Hematopoietic multipotent progenitor cell treated with erythropoietin and hydrocortisone succinate and interleukin-3 and kit ligand, for 6 days (in vitro differentiated cells): ENCODE data around the gene ANKRD42.
"Not testable (repeated sequence)": the region's sequence is repeated elsewhere in the genome, so short reads cannot be mapped to it uniquely, and the experiment has no call there.

ENCODE experiments used
- DNase-seq: peaks from one replicate; pipeline ENCODE4 v3.0.0-alpha.2; 2015

The ANKRD42 gene

DNA sequence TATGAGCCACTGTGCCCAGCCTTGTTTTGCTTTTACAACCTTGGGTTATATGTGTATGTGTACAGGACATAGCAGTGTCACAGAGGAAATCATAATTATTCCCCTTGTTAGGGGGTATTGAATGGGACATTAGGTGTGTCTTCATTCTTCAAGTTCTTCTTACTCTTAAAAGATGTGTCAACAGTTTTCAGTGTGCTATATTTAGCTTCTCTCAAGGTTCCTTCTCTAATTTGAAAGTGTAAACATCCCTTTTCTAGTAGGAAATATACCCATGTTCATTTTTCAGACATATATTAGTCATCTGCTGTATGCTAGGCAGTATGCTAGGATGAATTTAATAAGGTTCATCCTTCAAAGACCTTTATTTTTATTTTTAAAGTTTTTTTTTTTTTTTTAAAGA, 19.5 kb upstream of the ANKRD42 start:
- no peak for DNase-seq

GRCh38 chr11:83175815-83176214, 17.7 kb upstream of the ANKRD42 start:
- DNase-seq = no peak

- no peak for DNase-seq
Measured at GRCh38 chr11:83181815-83182214, 11.7 kb upstream of the ANKRD42 start.

- DNase-seq = no peak
Measured at GRCh38 chr11:83185767-83186166, 7.7 kb upstream of the ANKRD42 start.

DNA sequence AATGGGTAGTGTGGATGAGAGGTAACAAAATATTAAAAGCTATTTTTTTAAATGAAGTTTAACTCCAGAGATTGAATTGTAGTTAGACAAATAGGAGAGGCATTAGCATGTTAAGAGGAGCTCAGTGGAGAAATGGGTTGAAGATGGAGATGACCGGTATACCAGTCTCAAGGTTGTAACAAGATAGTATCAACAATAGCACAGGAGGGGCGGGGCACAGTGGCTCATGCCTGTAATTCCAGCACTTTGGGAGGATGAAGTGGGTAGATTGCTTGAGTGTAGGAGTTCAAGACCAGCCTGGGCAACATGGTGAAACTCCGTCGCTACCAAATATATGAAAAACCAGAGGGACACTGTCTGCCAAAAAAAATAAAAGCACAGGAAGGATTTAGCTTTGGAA, 6.0 kb upstream of the ANKRD42 start:
- no peak for DNase-seq

GRCh38 chr11:83191491-83191890, 2.0 kb upstream of the ANKRD42 start:
- no peak for DNase-seq

- peak; percentile 65 for DNase-seq
Measured at GRCh38 chr11:83191986-83192385, 1.5 kb upstream of the ANKRD42 start.

DNA sequence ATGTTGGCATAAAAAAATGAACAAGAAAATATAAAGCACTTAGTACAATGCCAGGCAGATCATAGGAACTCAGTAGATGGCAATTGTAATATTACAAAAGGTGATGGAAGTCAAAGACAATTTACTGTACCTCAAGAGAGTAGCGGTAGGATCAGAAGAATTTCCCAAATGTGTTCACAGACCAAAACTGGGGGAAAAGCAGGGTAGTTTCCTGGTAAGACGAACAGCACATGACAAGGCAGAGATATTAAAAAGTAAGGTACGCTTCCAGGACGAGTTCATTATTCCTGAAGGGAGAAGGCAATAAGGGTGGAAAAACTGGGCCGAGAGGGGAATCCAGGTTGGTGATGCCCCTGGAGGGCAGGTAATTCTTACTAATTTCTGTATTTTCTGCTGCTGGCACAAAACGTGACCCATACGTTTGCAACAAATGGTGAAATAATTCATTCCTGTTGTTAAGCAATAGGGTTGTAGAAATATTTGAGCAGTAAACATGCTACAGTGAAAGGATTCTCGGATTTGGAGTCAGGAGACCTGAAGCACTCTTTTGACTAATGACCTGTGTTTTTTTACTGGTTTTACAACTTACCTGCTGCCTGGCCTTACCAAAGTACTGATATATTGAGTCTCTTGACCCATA, 786 bp upstream of the ANKRD42 start:
- no peak for DNase-seq

DNA sequence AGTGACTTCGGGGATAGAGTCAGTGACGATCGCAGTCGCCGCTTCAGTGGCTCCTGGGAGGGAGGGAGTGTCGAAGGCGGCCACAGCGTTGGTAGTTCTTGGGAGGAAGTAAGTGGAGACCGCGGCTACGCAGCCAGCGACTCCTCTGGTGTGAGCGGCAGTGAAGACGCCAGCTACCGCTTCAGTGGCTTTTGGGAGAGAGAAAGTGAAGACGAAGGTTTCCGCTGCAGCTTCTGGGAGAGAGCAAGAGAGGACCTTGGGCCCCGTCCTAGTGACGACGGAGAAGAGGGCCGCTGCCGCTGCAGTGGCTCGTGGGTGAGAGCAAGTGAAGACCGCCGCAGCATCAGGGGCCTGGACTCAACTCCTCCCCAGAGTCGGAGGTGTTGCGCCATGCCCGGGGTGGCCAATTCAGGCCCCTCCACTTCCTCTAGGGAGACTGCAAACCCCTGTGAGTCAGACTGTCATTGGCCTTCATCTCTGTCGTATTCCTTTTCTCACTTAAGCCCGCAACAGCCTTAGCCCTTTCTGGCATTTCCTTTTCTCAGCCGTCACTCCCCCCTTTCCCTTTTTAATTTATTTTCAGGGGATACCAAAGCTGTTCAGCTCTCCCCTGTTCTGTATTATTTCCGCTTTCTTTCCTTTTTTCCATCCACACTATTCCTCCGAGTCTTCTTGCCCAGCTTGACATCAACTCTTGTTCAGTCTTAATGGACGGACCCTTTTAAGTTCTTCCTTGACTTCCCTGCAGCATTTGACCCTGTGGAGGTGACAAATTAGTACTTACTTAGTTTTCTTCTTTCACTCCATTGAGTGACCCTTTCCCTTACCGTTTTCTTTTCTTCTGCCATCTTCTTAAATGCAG, 1.0 kb downstream of the ANKRD42 start:
- peak; percentile 76 for DNase-seq

GRCh38 chr11:83195143-83195466, 1.6 kb downstream of the ANKRD42 start:
- peak; percentile 46 for DNase-seq

DNA sequence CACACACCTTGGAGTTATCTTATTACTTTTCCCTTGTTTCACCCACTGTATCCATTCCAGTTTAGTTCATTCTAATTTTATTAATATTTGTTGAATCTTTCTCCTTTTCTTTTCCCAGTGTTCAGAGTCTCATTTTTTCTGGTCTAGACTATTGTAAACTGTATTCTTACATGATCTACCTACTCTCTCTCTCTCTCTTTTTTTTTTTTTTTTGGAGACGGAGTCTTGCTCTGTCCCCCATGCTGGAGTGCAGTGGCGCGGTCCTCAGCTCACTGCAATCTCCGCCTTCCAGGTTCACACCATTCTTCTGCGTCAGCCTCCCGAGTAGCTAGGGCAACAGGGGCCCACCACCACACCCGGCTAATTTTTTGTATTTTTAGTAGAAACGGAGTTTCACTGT, 2.1 kb downstream of the ANKRD42 start:
- no peak for DNase-seq

GRCh38 chr11:83200035-83200434, 6.5 kb downstream of the ANKRD42 start:
- no peak for DNase-seq

DNA sequence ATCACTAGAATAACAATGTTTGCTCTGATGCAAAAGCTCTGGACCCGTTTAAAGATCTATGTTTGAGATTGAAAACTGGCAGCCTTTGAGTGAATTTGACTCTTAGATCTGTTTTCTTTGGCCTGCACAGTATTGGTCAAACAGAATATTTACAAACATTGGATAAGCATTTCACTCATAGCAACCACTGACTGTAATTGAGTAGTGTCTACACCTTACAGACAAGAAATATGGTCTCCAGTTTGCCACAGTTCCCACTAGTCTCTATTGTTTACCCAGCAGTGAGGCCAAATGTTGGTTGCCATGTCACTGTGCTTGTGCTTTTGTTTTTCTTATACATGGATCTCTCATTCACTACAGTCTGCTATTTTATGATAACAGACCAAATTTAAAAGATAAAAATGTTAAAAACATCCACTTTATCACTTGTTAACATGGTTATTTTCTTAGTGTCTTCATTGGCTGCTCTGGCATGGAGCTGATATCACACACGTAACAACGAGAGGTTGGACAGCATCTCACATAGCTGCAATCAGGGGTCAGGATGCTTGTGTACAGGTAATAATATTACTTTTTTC, 12.2 kb downstream of the ANKRD42 start:
- DNase-seq = peak; percentile 34

DNA sequence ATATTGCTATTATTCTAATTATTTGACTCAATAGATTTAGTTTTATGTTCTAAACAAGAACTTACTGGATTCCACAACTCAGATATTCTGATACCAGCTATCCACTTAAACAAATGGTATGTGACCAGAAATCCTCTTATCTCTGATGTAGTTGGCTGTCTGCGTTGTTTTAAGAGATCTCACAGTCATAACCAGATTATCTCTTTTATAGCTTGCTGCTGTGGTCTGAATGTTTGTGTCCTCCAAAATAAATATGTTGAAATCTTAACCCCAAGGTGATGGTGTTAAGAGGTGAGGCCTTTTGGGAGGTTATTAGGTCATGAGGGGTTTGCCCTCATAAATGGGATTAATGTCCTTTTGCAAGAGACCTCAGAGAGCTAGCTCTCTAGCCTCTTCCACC, 12.7 kb downstream of the ANKRD42 start:
- DNase-seq = no peak

- not testable (repeated sequence) for DNase-seq
Measured at GRCh38 chr11:83206771-83207382, 13.4 kb downstream of the ANKRD42 start.

DNA sequence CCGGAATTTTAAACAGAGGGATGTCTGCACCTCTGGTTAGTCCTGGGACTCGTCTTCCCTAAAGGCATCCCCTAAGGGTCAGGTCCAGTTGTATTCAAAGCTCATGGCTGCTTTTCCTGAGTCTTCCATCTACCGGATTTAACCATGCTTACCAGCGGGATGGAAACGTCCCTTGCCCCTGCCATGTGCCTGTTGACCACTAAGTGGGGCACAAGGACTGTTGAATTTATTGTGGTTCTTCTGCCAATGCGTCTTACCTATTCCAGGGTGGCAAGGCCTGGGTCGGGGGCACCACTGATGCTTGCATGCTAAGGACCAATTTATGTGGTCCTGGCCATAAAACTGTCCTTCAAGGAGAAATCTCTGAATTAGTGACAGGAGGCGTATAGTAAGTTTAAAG, 25.6 kb downstream of the ANKRD42 start:
- peak; percentile 24 for DNase-seq

- DNase-seq = no peak
Measured at GRCh38 chr11:83220260-83220659, 26.7 kb downstream of the ANKRD42 start.

DNA sequence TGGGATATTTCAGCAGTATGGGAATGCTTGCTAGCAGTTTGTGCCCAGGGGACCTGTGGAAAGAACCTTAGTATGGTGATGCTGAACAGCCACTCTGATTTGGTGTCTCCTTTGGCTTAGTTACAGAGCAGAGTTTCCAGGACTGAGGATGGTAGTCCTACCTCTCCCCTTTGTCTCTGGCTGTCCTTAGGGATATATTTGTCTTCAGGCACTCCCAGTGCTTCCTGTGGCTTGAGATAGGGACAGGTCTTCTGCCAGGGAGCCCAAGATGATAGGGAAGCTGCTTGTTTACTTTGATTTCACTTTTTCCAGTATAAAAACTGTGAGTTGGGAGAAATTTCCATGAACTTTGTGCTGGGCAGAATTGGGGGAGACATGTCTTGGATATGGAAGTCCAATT, 28.2 kb downstream of the ANKRD42 start:
- no peak for DNase-seq

- no peak for DNase-seq
Measured at GRCh38 chr11:83222499-83222898, 29.0 kb downstream of the ANKRD42 start.

- no peak for DNase-seq
Measured at GRCh38 chr11:83223457-83223856, 29.9 kb downstream of the ANKRD42 start.

DNA sequence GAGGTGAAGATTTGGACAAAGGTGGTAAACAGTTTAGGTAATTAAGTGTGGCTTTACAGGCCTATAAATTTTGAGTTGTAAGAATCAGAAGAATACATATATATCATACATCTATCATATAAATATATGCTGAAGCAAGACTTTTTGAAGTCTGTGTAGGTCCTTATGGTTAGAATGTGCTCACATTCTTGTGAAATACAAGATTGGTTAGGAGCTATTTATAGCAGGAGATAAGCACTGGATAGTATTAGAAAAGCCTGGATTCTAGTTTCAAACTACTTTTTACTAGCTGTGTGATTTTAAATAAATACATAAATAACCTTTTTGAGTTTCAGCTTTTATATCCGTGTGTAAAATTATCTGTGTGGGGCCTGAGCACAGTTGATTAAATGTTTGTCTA, 42.3 kb downstream of the ANKRD42 start:
- DNase-seq = no peak

DNA sequence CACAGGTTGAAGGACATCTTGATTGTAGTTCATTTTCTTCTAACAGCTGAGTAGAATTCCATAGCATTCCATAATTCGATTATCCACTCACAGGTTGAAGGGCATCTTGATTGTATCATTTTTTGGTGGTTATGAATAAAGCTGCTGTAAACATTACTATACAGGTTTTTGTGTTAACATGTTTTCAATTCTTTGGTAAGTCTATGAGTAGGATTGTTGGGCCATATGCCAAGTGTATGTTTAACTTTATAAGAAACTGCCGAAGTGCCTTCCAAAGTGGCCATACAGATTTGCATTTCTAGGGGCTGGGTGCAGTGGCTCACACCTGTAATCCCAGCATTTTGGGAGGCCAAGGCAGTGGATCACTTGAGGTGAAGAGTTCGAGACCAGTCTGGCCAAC, 44.6 kb downstream of the ANKRD42 start:
- DNase-seq = no peak

DNA sequence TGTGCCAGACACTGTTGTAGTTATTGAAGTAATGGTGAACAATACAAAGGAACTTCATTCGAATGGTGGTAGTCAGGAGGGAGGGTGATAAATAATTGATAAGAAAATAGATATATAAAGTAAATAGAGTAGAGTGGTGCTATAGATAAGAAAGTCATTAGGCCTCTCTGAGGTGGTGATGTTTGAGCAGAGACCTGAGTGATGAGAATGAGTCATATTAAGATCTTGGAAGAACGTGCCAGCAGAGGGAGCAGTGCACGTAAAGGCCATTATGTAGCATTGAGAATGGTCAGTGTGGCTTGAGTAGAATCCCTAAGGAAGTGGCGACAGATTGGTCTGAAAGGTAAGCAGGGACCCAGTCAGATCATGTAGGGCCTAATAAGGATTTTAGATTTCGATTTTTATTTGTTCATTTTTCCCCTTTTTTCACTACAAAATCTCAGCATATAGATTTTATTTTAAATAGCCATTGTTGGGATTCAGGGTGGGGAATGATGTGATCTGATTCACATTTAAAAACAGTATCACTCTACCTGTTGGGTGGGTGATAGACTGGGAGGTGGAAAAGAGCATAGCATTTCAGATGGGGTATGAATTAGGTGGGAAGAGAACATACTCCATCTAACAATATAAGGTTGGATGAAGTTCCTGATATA, 47.9 kb downstream of the ANKRD42 start:
- DNase-seq = peak; percentile 76
